K562 (cell line): Measurements from ENCODE around the gene PTPRT. TPM values are rescaled to one million over a fixed set of nuclear protein-coding genes. Genes with fewer than 3 reads are reported as not detected.

Experiments
- ATAC-seq: fragments of 200-7000 bp; cut with Tn5 transposase; 3 replicates; pipeline ENCODE4 v1.9.1; 2020; ENCODE audit warnings: moderate library complexity
- BruUV-seq: library from RNA; stranded (reverse); fragments of 400-500 nt; replicated peaks from 2 replicates; lab custom pipeline; 2021; lab: Mats Ljungman, UMichigan
- CTCF ChIA-PET: fragments of 300-600 bp; formaldehyde crosslinking; extraction: SDS; loops from one replicate; lab custom pipeline; 2021; ENCODE audit warnings: low intra/inter-chr PET ratio; lab: Yijun Ruan, JAX
- POLR2A ChIA-PET: fragments of 300-600, 350-650 bp; sonication (Branson Sonifier 250); formaldehyde crosslinking; extraction: SDS; loops from one replicate; lab custom pipeline; 2021; ENCODE audit warnings: antibody characterized with exemption, inconsistent platforms; lab: Yijun Ruan, JAX
- DNase-seq, 4 experiments: peaks; one replicate each; pipeline versions ENCODE4 v3.0.0 to v3.0.0-alpha.2; 2011 to 2018; ENCODE audit warnings: low spot score in 3 of 4, mixed read lengths in 3 of 4; ENCODE audit errors: extremely low read depth in 1 of 4
- FAIRE-seq: peaks from 2 replicates; lab custom pipeline; 2011; peaks lifted over from hg19 to GRCh38; lab: Jason Lieb, UNC
- H2AFZ ChIP-seq: 2 replicates; pipeline ENCODE4 v1.6.0; 2011; ENCODE audit warnings: low read depth, low read length, control low read depth, inconsistent platforms
- H3K27ac ChIP-seq: fragments of 200-600 bp; 3 replicates; pipeline ENCODE4 v1.8.0; 2011; ENCODE audit warnings: low read depth, mild to moderate bottlenecking, control low read depth, inconsistent platforms, low read length, moderate library complexity, mixed read lengths; ENCODE audit errors: extremely low read depth
- H3K27me3 ChIP-seq, 2 experiments: fragments of 300-600 bp in 1 of 2; 2 replicates in 1 of 2; 3 replicates in 1 of 2; pipeline versions ENCODE4 v1.6.0 to v1.8.0; 2011; ENCODE audit warnings: inconsistent platforms in 2 of 2, low read length in 2 of 2, mild to moderate bottlenecking in 1 of 2, mixed read lengths in 1 of 2, moderate library complexity in 1 of 2; ENCODE audit not compliant: control insufficient read depth in 2 of 2, insufficient read depth in 2 of 2
- H3K36me3 ChIP-seq: fragments of 300-600 bp; 3 replicates; pipeline ENCODE4 v1.8.0; 2011; ENCODE audit warnings: mild to moderate bottlenecking, low read length, inconsistent platforms; ENCODE audit not compliant: control insufficient read depth, insufficient read depth
- H3K4me1 ChIP-seq, 2 experiments: fragments of 200-600 bp in 1 of 2; replicated peaks in 1 of 2; 2 replicates in 1 of 2; 3 replicates in 1 of 2; pipeline versions ENCODE4 v1.5.1 to v1.8.0; 2011; ENCODE audit warnings: inconsistent platforms in 2 of 2, low read length in 2 of 2, mild to moderate bottlenecking in 1 of 2, mixed read lengths in 1 of 2, moderate library complexity in 1 of 2; ENCODE audit not compliant: control insufficient read depth in 2 of 2, insufficient read depth in 2 of 2
- H3K4me2 ChIP-seq: 2 replicates; pipeline ENCODE4 v1.6.1; 2011; ENCODE audit warnings: low read length, control low read depth, inconsistent platforms, mixed read lengths; ENCODE audit not compliant: insufficient read depth
- H3K4me3 ChIP-seq: fragments of 200-600 bp; sonication (generic), shearing (Covaris generic); 2 replicates; pipeline ENCODE4 v1.5.1; 2016; ENCODE audit warnings: control low read depth, inconsistent platforms
- H3K79me2 ChIP-seq: fragments of 200-600 bp; 3 replicates; pipeline ENCODE4 v1.8.0; 2011; ENCODE audit warnings: low read length, inconsistent platforms; ENCODE audit not compliant: control insufficient read depth, insufficient read depth
- H3K9ac ChIP-seq, 2 experiments: 2 replicates each; pipeline versions ENCODE4 v1.6.0 to v1.6.1; 2011; ENCODE audit warnings: low read depth in 2 of 2, low read length in 2 of 2, control low read depth in 1 of 2, inconsistent platforms in 1 of 2, mild to moderate bottlenecking in 1 of 2, mixed read lengths in 1 of 2; ENCODE audit not compliant: insufficient read depth in 1 of 2
- H3K9me1 ChIP-seq: one replicate; pipeline ENCODE4 v1.6.0; 2011; ENCODE audit warnings: inconsistent platforms, mild to moderate bottlenecking, low read length, moderate library complexity; ENCODE audit not compliant: control insufficient read depth, insufficient read depth
- H3K9me3 ChIP-seq: replicated peaks from 2 replicates; pipeline ENCODE4 v1.5.1; 2011; ENCODE audit warnings: low read depth, low read length, inconsistent platforms; ENCODE audit not compliant: control insufficient read depth, insufficient read depth
- H4K20me1 ChIP-seq: replicated peaks from 2 replicates; pipeline ENCODE4 v1.6.1; 2011; ENCODE audit warnings: low read length, inconsistent platforms, mixed read lengths; ENCODE audit not compliant: control insufficient read depth, insufficient read depth
- CHD1 ChIP-seq: fragments of 200-600 bp; sonication (generic); IDR thresholded peaks from one replicate; pipeline ENCODE4 v1.6.1; 2012; ENCODE audit warnings: mild to moderate bottlenecking, moderate library complexity, low read length, inconsistent platforms
- COPS2 ChIP-seq: fragments of 450-650 bp; conservative IDR thresholded peaks from 2 replicates; pipeline ENCODE4 v1.6.1; 2016; ENCODE audit warnings: mild to moderate bottlenecking, moderate library complexity
- CTCFL ChIP-seq: IDR thresholded peaks from 2 replicates; pipeline ENCODE4 v1.6.1; 2011; ENCODE audit warnings: borderline replicate concordance, low read depth, mild to moderate bottlenecking, moderate library complexity, low read length; ENCODE audit not compliant: insufficient read depth, poor library complexity, severe bottlenecking
- PHB ChIP-seq: fragments of 250-450 bp; sonication (Bioruptor Pico); IDR thresholded peaks from 2 replicates; pipeline ENCODE4 v1.5.0; 2021
- SMARCB1 ChIP-seq: IDR thresholded peaks from 2 replicates; pipeline ENCODE4 v1.6.1; 2011; ENCODE audit warnings: improper control_type of control experiment, low read depth; ENCODE audit not compliant: insufficient read length
- SMARCE1 ChIP-seq: fragments of 450-650 bp; IDR thresholded peaks from 2 replicates; pipeline ENCODE4 v1.7.1; 2016; ENCODE audit warnings: mild to moderate bottlenecking
- SPI1 ChIP-seq: IDR thresholded peaks from 2 replicates; pipeline ENCODE4 v1.6.1; 2011; ENCODE audit warnings: low read depth, low read length, control low read depth, borderline replicate concordance
- TAF15 ChIP-seq: fragments of 200-400 bp; formaldehyde crosslinking; IDR thresholded peaks from 2 replicates; pipeline ENCODE4 v1.6.1; 2017; ENCODE audit warnings: mild to moderate bottlenecking, low read depth, low read length, moderate library complexity
- XRCC5 ChIP-seq: fragments of 200-400 bp; formaldehyde crosslinking; IDR thresholded peaks from 2 replicates; pipeline ENCODE4 v1.6.1; 2017; ENCODE audit warnings: low read depth, mild to moderate bottlenecking, low read length
- ZNF707 ChIP-seq: fragments of 250-450 bp; sonication (Bioruptor Pico); conservative IDR thresholded peaks from 2 replicates; pipeline ENCODE4 v1.8.0; 2022; ENCODE audit warnings: inconsistent platforms, mild to moderate bottlenecking, moderate library complexity
- WGBS: fragments of 100-300 bp; shearing (Covaris generic); methylation state at CpG from one replicate; pipeline ENCODE4 v1.1.6; 2016; ENCODE audit warnings: low coverage, mixed read lengths; ENCODE audit not compliant: insufficient coverage; ENCODE audit errors: missing lambda C conversion rate; 5-methylcytosine and 5-hydroxymethylcytosine counted together
- in situ Hi-C: fragments of 300-500 bp; cut with MboI; formaldehyde crosslinking; loops from 4 replicates; pipeline ENCODE4 v1.15.0; 2018; ENCODE audit warnings: inconsistent platforms, mixed read lengths
- intact Hi-C: fragments of 100-400 bp; cut with micrococcal nuclease; formaldehyde crosslinking; loops from 2 replicates; pipeline ENCODE4 v1.14.2; 2022
- polyA plus RNA-seq, 8 experiments: library from polyadenylated mRNA; depleted of rRNA in 4 of 8; stranded (reverse) in 5 of 8; unstranded in 3 of 8; fragments of >200 nt; fragmentation: Nextera tagmentation in 2 of 8; fragmentation: Illumina TruSeq in 1 of 8; extraction: Ambion mirVana in 2 of 8; extraction: Trizol in 1 of 8; gene quantifications; 2 replicates each; pipeline versions ENCODE4 v1.2.1 to v1.2.3, GENCODE V29; 2011 to 2014; ENCODE audit warnings: inconsistent platforms in 1 of 8, missing spikeins in 1 of 8
- total RNA-seq, 7 experiments: library from RNA; depleted of rRNA in 6 of 7; stranded (reverse); fragments of >200 nt in 6 of 7; fragmentation: Illumina TruSeq in 2 of 7; extraction: Trizol in 2 of 7; gene quantifications; 2 replicates each; pipeline versions ENCODE4 v1.2.1 to v1.2.3, GENCODE V29; 2011 to 2021; ENCODE audit warnings: low replicate concordance in 1 of 7

The PTPRT gene
- total and polyA plus RNA-seq, 9 of the 15 experiments (the other 6 are each of a cell fraction or from before 2014, with no cell fraction given), result not detected

GRCh38 chr20:42376131-42376530 is 813.6 kb downstream of the PTPRT start:
- no peaks in the 10 kb centered on the region for H3K9me3 ChIP-seq
- H3K4me2 ChIP-seq, result no peak overlapping the region
- H4K20me1 ChIP-seq, result no peaks in the 10 kb centered on the region
- H3K9me1 ChIP-seq, result no peaks in the 10 kb centered on the region
- POLR2A ChIA-PET, result no interaction called here
- H3K27me3 ChIP-seq, result no peaks in the 10 kb centered on the region
- DNase-seq, result no peak
- in situ Hi-C loops (no loop called here), intact Hi-C loops (no loop called here)
- ATAC-seq, result no peak
- no TSS peak for BruUV-seq
- FAIRE-seq, result no peak
- H3K4me3 ChIP-seq, result no peak overlapping the region
- H3K4me1 ChIP-seq, result no peaks in the 10 kb centered on the region
- H3K36me3 ChIP-seq, result no peaks in the 10 kb centered on the region
- no peak for TF ChIP-seq COPS2
- TF ChIP-seq SPI1, result no peak
- TF ChIP-seq XRCC5, result no peak
- no peak for TF ChIP-seq CTCFL
- no peak for TF ChIP-seq SMARCE1
- no peak for TF ChIP-seq SMARCB1
- TF ChIP-seq ZNF707, result no peak
- TF ChIP-seq CHD1, result no peak
- no peak for TF ChIP-seq TAF15
- TF ChIP-seq PHB (CRISPR knock-in tag), result no peak
- WGBS, result 2% methylated on average over 6 of the region's 6 CpGs
- no peak overlapping the region for H3K9ac ChIP-seq
- CTCF ChIA-PET, result no interaction called here
- no peaks in the 10 kb centered on the region for H3K79me2 ChIP-seq
- no peak overlapping the region for H3K27ac ChIP-seq
- no peak overlapping the region for H2AFZ ChIP-seq
